Measurements from ENCODE around the gene SEZ6L. TPM values are rescaled to one million over a fixed set of nuclear protein-coding genes. Genes with fewer than 3 reads are reported as not detected.

SEZ6L gene
- total RNA-seq, 1 experiment from 2014 or later: 0.13 TPM

GRCh38 chr22:26122920-26123468, 46.3 kb upstream of the SEZ6L start:
- no peak overlapping the region for H2BK12ac ChIP-seq (ENCODE audit: insufficient read length, low read depth, low read length)
- H3K14ac ChIP-seq (ENCODE audit: insufficient read depth, low read length): no peak overlapping the region
- no peak overlapping the region for H3K23ac ChIP-seq (ENCODE audit: insufficient read length, low read depth, low read length)
- H2BK15ac ChIP-seq (ENCODE audit: low read depth, low read length): no peak overlapping the region
- H3K27ac Mint-ChIP-seq: no peak overlapping the region
- no peaks in the 10 kb centered on the region for H3K27me3 ChIP-seq (ENCODE audit: insufficient read depth, low read length)
- no peaks in the 10 kb centered on the region for H3K36me3 Mint-ChIP-seq (ENCODE audit: insufficient read depth in 1 of 3, low read depth in 3 of 3)
- H3K27ac ChIP-seq (ENCODE audit: insufficient read length, low read depth, low read length): no peak overlapping the region
- H3K4ac ChIP-seq (ENCODE audit: low read depth, low read length): no peak overlapping the region
- peaks cover 4% of the 10 kb centered on the region in 2 experiments; a peak in 3 of 4 replicates for H3K4me1 Mint-ChIP-seq
- no peaks in the 10 kb centered on the region for H3K79me2 ChIP-seq (ENCODE audit: insufficient read depth, low read length)
- no CpG with 5 or more reads among the region's 4 CpGs for WGBS (ENCODE audit: extremely low coverage, insufficient read length, low lambda C conversion rate)
- no peak overlapping the region for H3T11ph ChIP-seq (ENCODE audit: low read length)
- no peak overlapping the region for H4K5ac ChIP-seq (ENCODE audit: insufficient read length, low read depth, low read length)
- no peak overlapping the region for H2BK20ac ChIP-seq (ENCODE audit: low read depth, low read length, poor library complexity, severe bottlenecking)
- H3K9me3 Mint-ChIP-seq: no peaks in the 10 kb centered on the region
- no peaks in the 10 kb centered on the region for H3K23me2 ChIP-seq (ENCODE audit: insufficient read length, low read depth, low read length, poor library complexity, severe bottlenecking)
- no peak for TF ChIP-seq CTCF (conservative IDR thresholded peaks at IDR 0.05)
- peaks cover 4% of the 10 kb centered on the region for H3K27me3 Mint-ChIP-seq (ENCODE audit: low read depth)
- no peaks in the 10 kb centered on the region for H3K79me1 ChIP-seq (ENCODE audit: insufficient read depth, low read depth, low read length, poor library complexity, severe bottlenecking)
- H4K91ac ChIP-seq (ENCODE audit: insufficient read length, low read depth, low read length): no peak overlapping the region
- no peak overlapping the region for H3K56ac ChIP-seq (ENCODE audit: insufficient read length, low read depth, low read length)
- H2BK5ac ChIP-seq (ENCODE audit: insufficient read length, low read length): no peak overlapping the region
- no peak overlapping the region for H2AFZ ChIP-seq (ENCODE audit: low read length)
- H4K8ac ChIP-seq (replicated peaks; ENCODE audit: insufficient read length, low read depth, low read length): no peak overlapping the region
- H3K9ac ChIP-seq (ENCODE audit: extremely low read depth, insufficient read length, low read length): no peak overlapping the region
- H3K4me2 ChIP-seq (ENCODE audit: insufficient read depth, insufficient read length, low read length): no peak overlapping the region
- H4K20me1 ChIP-seq (ENCODE audit: control insufficient read depth, insufficient read depth, insufficient read length): no peaks in the 10 kb centered on the region
- no peak for DNase-seq
- H3K18ac ChIP-seq (ENCODE audit: insufficient read length, low read depth, low read length): no peak overlapping the region
- no peak overlapping the region for H2BK120ac ChIP-seq (ENCODE audit: low read depth, low read length, poor library complexity, severe bottlenecking)
- H3K4me1 ChIP-seq (ENCODE audit: insufficient read depth, low read length): no peaks in the 10 kb centered on the region
- H3K9me3 ChIP-seq (ENCODE audit: control insufficient read depth, low read depth, low read length): no peaks in the 10 kb centered on the region
- no peak overlapping the region for H2AK5ac ChIP-seq (ENCODE audit: insufficient read length, low read length)
- no peak overlapping the region for H3K4me3 Mint-ChIP-seq
